ENCODE results near the gene SLC2A3.

DNA sequence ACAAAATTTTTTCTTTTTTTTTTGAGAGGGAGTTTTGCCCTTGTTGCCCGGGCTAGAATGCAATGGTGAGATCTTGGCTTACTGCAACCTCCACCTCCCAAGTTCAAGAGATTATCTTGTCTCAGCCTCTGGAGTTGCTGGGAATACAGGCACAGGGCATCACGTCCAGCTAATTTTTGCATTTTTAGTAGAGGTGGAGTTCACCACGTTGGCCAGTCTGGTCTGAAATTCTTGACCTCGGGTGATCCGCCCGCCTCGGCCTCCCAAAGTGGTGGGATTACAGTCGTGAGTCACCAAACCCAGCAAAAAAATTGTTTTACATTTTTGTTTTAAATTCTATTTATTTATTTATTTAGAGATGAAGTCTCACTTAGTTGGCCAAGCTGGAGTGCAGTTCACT, 58.6 kb downstream of the SLC2A3 start:
- TF ChIP-seq POLR2A (IDR thresholded peaks at IDR 0.05) = no peak
- no peak for TF ChIP-seq EP300 (IDR thresholded peaks at IDR 0.05; ENCODE audit: low read depth)
- no peak for TF ChIP-seq CTCF (IDR thresholded peaks at IDR 0.05)
- TF ChIP-seq POLR2AphosphoS5 (IDR thresholded peaks at IDR 0.05) = no peak

Data from transverse colon (tissue), 4 donors.